A549 (cell line): ENCODE measurements around the gene UNC13B. TPM values are rescaled to one million over a fixed set of nuclear protein-coding genes. Genes with fewer than 3 reads are reported as not detected.

Experiments used
- ATAC-seq, 2 experiments: fragments of 200-7000 bp in 1 of 2; fragments of >200 bp in 1 of 2; cut with Nextera tagmentation in 1 of 2; cut with Tn5 transposase in 1 of 2; 3 replicates each; pipeline versions ENCODE4 v1.8.0 to v1.9.1; 2018 to 2020; ENCODE audit warnings: mild to moderate bottlenecking in 1 of 2, moderate library complexity in 1 of 2
- CTCF ChIA-PET: fragments of 300-600 bp; sonication (Branson Sonifier 250); formaldehyde crosslinking; extraction: SDS; loops from one replicate; lab custom pipeline; 2021; ENCODE audit warnings: antibody characterized with exemption, inconsistent platforms; lab: Yijun Ruan, JAX
- POLR2A ChIA-PET: fragments of 350-600 bp; formaldehyde crosslinking; extraction: SDS; loops from one replicate; lab custom pipeline; 2021; ENCODE audit warnings: antibody characterized with exemption, inconsistent platforms; lab: Yijun Ruan, JAX
- DNase-seq, 2 experiments: peaks; one replicate each; pipeline versions ENCODE4 v3.0.0 to v3.0.0-alpha.2; 2011 to 2016; ENCODE audit warnings: low read depth in 1 of 2, low spot score in 1 of 2
- FAIRE-seq: peaks from 2 replicates; lab custom pipeline; 2011; peaks lifted over from hg19 to GRCh38; lab: Jason Lieb, UNC
- H3K27ac ChIP-seq, 2 experiments: fragments of >200 bp; sonication (Bioruptor Twin); formaldehyde crosslinking; 3 replicates each; pipeline ENCODE4 v1.5.1; 2016 to 2017
- H3K4me1 ChIP-seq: fragments of >200 bp; sonication (Bioruptor Twin); formaldehyde crosslinking; 3 replicates; pipeline ENCODE4 v1.6.1; 2016
- H3K4me2 ChIP-seq: fragments of >200 bp; sonication (Bioruptor Twin); formaldehyde crosslinking; 3 replicates; pipeline ENCODE4 v1.6.1; 2016
- H3K4me3 ChIP-seq: fragments of >200 bp; sonication (Bioruptor Twin); formaldehyde crosslinking; 3 replicates; pipeline ENCODE4 v1.5.1; 2016
- H3K9me3 ChIP-seq: fragments of >200 bp; sonication (Bioruptor Twin); formaldehyde crosslinking; 3 replicates; pipeline ENCODE4 v1.6.1; 2016
- BCL3 ChIP-seq: fragments of >200 bp; sonication (Bioruptor Twin); formaldehyde crosslinking; IDR thresholded peaks from 3 replicates; pipeline ENCODE4 v1.6.1; 2016
- BHLHE40 ChIP-seq: IDR thresholded peaks from 2 replicates; pipeline ENCODE4 v1.6.1; 2012; ENCODE audit warnings: low read depth, low read length, inconsistent platforms
- CBX2 ChIP-seq: fragments of 200-600 bp; sonication (generic); IDR thresholded peaks from 2 replicates; pipeline ENCODE4 v1.6.1; 2016; ENCODE audit warnings: low read depth, mild to moderate bottlenecking, borderline replicate concordance
- CEBPB ChIP-seq, 2 experiments: fragments of >200 bp in 1 of 2; sonication (Bioruptor Twin) in 1 of 2; formaldehyde crosslinking in 1 of 2; IDR thresholded peaks; 2 replicates each; pipeline ENCODE4 v1.6.1; 2012 to 2016
- CTCF ChIP-seq: fragments of >200 bp; sonication (Bioruptor Twin); formaldehyde crosslinking; IDR thresholded peaks from 3 replicates; pipeline ENCODE4 v1.5.1; 2016
- EHF ChIP-seq: fragments of 250-450 bp; sonication (Bioruptor Pico); IDR thresholded peaks from 2 replicates; pipeline ENCODE4 v1.5.0; 2020; ENCODE audit warnings: mild to moderate bottlenecking
- EHMT2 ChIP-seq: fragments of 200-600 bp; sonication (generic); IDR thresholded peaks from 2 replicates; pipeline ENCODE4 v1.6.1; 2016; ENCODE audit warnings: antibody characterized with exemption, low read depth, mild to moderate bottlenecking, moderate library complexity
- ELK1 ChIP-seq: fragments of 150-350 bp; IDR thresholded peaks from 2 replicates; pipeline ENCODE4 v1.6.1; 2014; ENCODE audit warnings: low read depth, mild to moderate bottlenecking, low read length
- FOSL2 ChIP-seq, 2 experiments: fragments of 450-650 bp in 1 of 2; fragments of >200 bp in 1 of 2; sonication (Bioruptor Twin) in 1 of 2; formaldehyde crosslinking; IDR thresholded peaks; 2 replicates each; pipeline versions ENCODE4 v1.5.0 to v1.6.1; 2016 to 2020; ENCODE audit warnings: mild to moderate bottlenecking in 1 of 2, moderate library complexity in 1 of 2
- HOXA7 ChIP-seq: fragments of 250-450 bp; sonication (Bioruptor Pico); IDR thresholded peaks from 2 replicates; pipeline ENCODE4 v1.5.0; 2020; ENCODE audit warnings: mild to moderate bottlenecking, moderate library complexity
- HOXB13 ChIP-seq: fragments of 250-450 bp; sonication (Bioruptor Pico); IDR thresholded peaks from 2 replicates; pipeline ENCODE4 v1.5.0; 2020; ENCODE audit warnings: low read depth, mild to moderate bottlenecking, moderate library complexity
- JUN ChIP-seq, 2 experiments: fragments of >200 bp; sonication (Bioruptor Twin); formaldehyde crosslinking; IDR thresholded peaks; 2 replicates in 1 of 2; 3 replicates in 1 of 2; pipeline ENCODE4 v1.6.1; 2016 to 2017
- JUNB ChIP-seq: fragments of >200 bp; sonication (Bioruptor Twin); formaldehyde crosslinking; IDR thresholded peaks from 2 replicates; pipeline ENCODE4 v1.6.1; 2016
- MAFK ChIP-seq: fragments of 450-650 bp; IDR thresholded peaks from 2 replicates; pipeline ENCODE4 v1.6.1; 2014; ENCODE audit not compliant: partially characterized antibody
- POLR2A ChIP-seq: IDR thresholded peaks from 2 replicates; pipeline ENCODE4 v1.6.1; 2012; ENCODE audit warnings: mild to moderate bottlenecking, low read length
- RARB ChIP-seq: fragments of 250-450 bp; sonication (Bioruptor Pico); IDR thresholded peaks from 2 replicates; pipeline ENCODE4 v1.8.0; 2021; ENCODE audit warnings: mild to moderate bottlenecking, moderate library complexity
- SREBF2 ChIP-seq: fragments of 450-650 bp; IDR thresholded peaks from 2 replicates; pipeline ENCODE4 v1.6.1; 2014; ENCODE audit warnings: mild to moderate bottlenecking, moderate library complexity
- ZC3H11A ChIP-seq: fragments of 450-650 bp; IDR thresholded peaks from 2 replicates; pipeline ENCODE4 v1.6.1; 2014; ENCODE audit warnings: antibody characterized with exemption, mild to moderate bottlenecking
- ZSCAN20 ChIP-seq: fragments of 250-450 bp; sonication (Bioruptor Pico); IDR thresholded peaks from 2 replicates; pipeline ENCODE4 v1.8.0; 2022; ENCODE audit warnings: mild to moderate bottlenecking, moderate library complexity
- WGBS: methylation state at CpG from one replicate; pipeline ENCODE4 v1.1.6; 2017; ENCODE audit errors: missing lambda C conversion rate; 5-methylcytosine and 5-hydroxymethylcytosine counted together
- polyA plus RNA-seq, 4 experiments: library from polyadenylated mRNA; depleted of rRNA in 3 of 4; stranded (reverse); fragments of >200 nt; fragmentation: RNase III in 1 of 4; extraction: RNeasy Plus Mini Kit Qiagen cat#74134 plus additional on column Dnase treatment in 1 of 4; gene quantifications; 2 replicates in 3 of 4; 3 replicates in 1 of 4; pipeline ENCODE4 v1.2.3, GENCODE V29; 2011 to 2017
- TF ChIP-seq, protein P1 (sequence below): fragments of 250-450 bp; sonication (Bioruptor Pico); IDR thresholded peaks from 2 replicates; pipeline ENCODE4 v1.5.0; 2020; ENCODE audit warnings: low read depth, mild to moderate bottlenecking, moderate library complexity

Gene UNC13B
- polyA plus RNA-seq, 2 of the 4 experiments (the other 2 are of a cell fraction): 9.9 to 17.8 TPM

DNA sequence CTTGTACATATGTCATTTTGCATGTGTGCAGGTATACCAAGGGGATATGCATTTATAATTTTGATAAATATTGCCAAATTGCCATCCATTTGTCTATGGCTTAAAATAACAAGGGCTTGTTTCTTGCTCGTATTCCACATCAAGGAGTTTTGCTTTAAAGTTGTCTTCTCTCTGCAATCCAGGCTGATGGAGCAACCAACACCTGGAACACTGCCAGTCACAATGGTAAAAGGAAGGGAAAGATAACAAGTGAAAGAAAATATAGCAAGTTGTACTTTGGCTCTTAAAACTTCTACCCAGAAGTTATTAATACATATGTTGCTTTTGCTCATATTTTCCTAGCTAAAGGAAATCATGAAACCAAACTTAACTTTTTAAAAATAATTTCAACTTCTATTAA is 156.9 kb downstream of the UNC13B start:
- Histone ChIP-seq H3K27ac (no peak overlapping the region), H3K4me3 (no peak overlapping the region), H3K9me3 (no peaks in the 10 kb centered on the region), H3K4me2 (no peak overlapping the region), H3K4me1 (no peaks in the 10 kb centered on the region)
- TF ChIP-seq RARB (CRISPR knock-in tag): no peak
- no peak for TF ChIP-seq MAFK
- no peak for TF ChIP-seq ZSCAN20 (CRISPR knock-in tag)
- TF ChIP-seq HOXA7 (CRISPR knock-in tag): no peak
- no peak for TF ChIP-seq BHLHE40
- TF ChIP-seq BCL3: no peak
- no peak for TF ChIP-seq POLR2A
- TF ChIP-seq CEBPB (IDR thresholded peaks at IDR 0.05): no peak
- TF ChIP-seq ZC3H11A: no peak
- no peak for TF ChIP-seq EHF
- TF ChIP-seq HOXB13: no peak
- no peak for TF ChIP-seq FOSL2 (IDR thresholded peaks at IDR 0.05)
- TF ChIP-seq FOSL2 (CRISPR knock-in tag; IDR thresholded peaks at IDR 0.05): no peak
- no peak for TF ChIP-seq CBX2
- no peak for TF ChIP-seq SREBF2
- TF ChIP-seq EHMT2: no peak
- TF ChIP-seq JUNB: no peak
- no peak for TF ChIP-seq CTCF
- no peak for TF ChIP-seq JUN (IDR thresholded peaks at IDR 0.05)
- TF ChIP-seq, protein P1, sequence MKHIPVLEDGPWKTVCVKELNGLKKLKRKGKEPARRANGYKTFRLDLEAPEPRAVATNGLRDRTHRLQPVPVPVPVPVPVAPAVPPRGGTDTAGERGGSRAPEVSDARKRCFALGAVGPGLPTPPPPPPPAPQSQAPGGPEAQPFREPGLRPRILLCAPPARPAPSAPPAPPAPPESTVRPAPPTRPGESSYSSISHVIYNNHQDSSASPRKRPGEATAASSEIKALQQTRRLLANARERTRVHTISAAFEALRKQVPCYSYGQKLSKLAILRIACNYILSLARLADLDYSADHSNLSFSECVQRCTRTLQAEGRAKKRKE: no peak
- ATAC-seq (no peak), FAIRE-seq (no peak), DNase-seq (no peak)
- POLR2A ChIA-PET: no interaction called here
- 63% methylated on average over 1 of the region's 1 CpG for WGBS
- CTCF ChIA-PET: interaction anchor here (0.7 kb wide), 1 partner anchor 697 kb away, joined by 3 read pairs; no protein-coding TSS in a partner anchor

DNA sequence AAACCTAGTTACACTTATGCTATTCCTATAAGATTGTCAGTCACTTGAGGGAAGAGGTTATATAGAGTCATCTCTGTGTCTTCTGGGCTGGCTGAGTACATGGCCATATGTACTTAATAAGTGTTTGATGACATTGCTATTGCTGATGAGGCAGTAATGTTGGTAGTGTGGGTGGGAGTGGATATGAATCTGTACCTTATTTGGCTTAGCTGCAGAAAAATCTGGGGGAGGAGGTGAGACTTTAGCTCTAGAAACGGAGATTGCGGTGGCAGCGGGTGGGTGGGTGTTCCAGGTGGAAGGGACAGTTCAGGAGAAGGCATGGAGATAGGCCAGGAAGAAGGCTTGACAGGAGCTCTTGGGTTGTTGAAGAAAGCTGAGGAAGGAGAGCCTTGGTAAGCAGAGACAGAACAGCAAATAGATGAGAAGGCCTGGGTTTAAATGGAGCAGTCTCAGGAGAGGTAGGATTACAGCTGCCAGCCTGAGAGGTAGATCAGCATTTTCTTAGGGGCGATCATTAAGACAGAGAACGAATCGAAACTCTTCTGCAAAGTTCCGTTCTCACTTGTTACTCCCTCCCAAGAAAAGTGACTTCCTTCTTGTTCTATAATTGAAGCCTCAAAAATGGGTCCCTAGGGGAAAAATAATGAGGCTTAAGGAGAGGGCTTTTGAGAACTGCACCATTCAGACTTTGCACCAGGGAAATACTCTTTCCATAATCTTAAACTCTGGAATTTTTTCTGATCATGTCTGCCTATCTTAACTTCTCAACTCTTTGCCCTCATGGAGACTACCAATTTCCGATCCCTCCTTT is 160.5 kb downstream of the UNC13B start:
- WGBS: 93% methylated on average over 8 of the region's 8 CpGs
- no peaks in the 10 kb centered on the region for H3K9me3 ChIP-seq
- no peak overlapping the region for H3K4me2 ChIP-seq
- no peak for ATAC-seq
- ChIA-PET POLR2A (no interaction called here), CTCF (interaction anchor here (1.2 to 1.6 kb wide), 2 partner anchors 205 to 208 kb away, joined by 3 to 4 read pairs; no protein-coding TSS in a partner anchor)
- no peaks in the 10 kb centered on the region for H3K4me1 ChIP-seq
- no peak for DNase-seq
- TF ChIP-seq MAFK: peak; percentile 38
- no peak for TF ChIP-seq ELK1
- no peak for TF ChIP-seq HOXB13
- no peak overlapping the region for H3K4me3 ChIP-seq
- no peak for FAIRE-seq
- no peak overlapping the region for H3K27ac ChIP-seq
